ENCODE data around the gene TPP1. TPM values are rescaled to one million over a fixed set of nuclear protein-coding genes. Genes with fewer than 3 reads are reported as not detected.

TPP1 gene
- total and polyA plus RNA-seq, 11 donors: 38.5 to 169 (median 79.7) TPM

- H3K36me3 ChIP-seq: no peaks in the 10 kb centered on the region
- DNase-seq (no peak), ATAC-seq (no peak)
- no peak overlapping the region for H3K27ac ChIP-seq
- no peaks in the 10 kb centered on the region for H3K9me3 ChIP-seq
- H3K4me3 ChIP-seq: no peak overlapping the region
- no peak for TF ChIP-seq POLR2A (IDR thresholded peaks at IDR 0.05)
- peaks cover 0 to 8% (median 0%) of the 10 kb centered on the region in 9 donors for H3K27me3 ChIP-seq
- intact Hi-C loops (cut with DNase I): no loop called here
- peaks cover 3 to 69% (median 32%) of the 10 kb centered on the region in 12 donors for H3K4me1 ChIP-seq
- WGBS, 4 donors: 50 to 63% (median 56%) methylated on average over 3 of the region's 3 CpGs
Observed at GRCh38 chr11:6652182-6652581, 33.0 kb upstream of the TPP1 start.

- Histone ChIP-seq H3K4me3 (no peak overlapping the region), H3K36me3 (no peaks in the 10 kb centered on the region), H3K4me1 (peaks cover 3 to 69% (median 42%) of the 10 kb centered on the region in 12 donors), H3K27me3 (peaks cover 0 to 8% (median 0%) of the 10 kb centered on the region in 9 donors), H3K27ac (peak overlapping the region in 1 of 12 donors; percentile 8), H3K9me3 (no peaks in the 10 kb centered on the region)
- no peak for ATAC-seq
- intact Hi-C loops (cut with DNase I): no loop called here
- 44 to 66% (median 60%) methylated on average over 6 of the region's 6 CpGs for WGBS, 4 donors
- no peak for TF ChIP-seq CTCF (IDR thresholded peaks at IDR 0.05)
- no peak for TF ChIP-seq POLR2A (IDR thresholded peaks at IDR 0.05)
- no peak for DNase-seq
Observed at GRCh38 chr11:6650980-6651379, 31.8 kb upstream of the TPP1 start.

GRCh38 chr11:6650104-6650503, 30.9 kb upstream of the TPP1 start:
- Histone ChIP-seq H3K4me1 (peaks cover 3 to 77% (median 51%) of the 10 kb centered on the region in 12 donors), H3K4me3 (no peak overlapping the region), H3K9me3 (no peaks in the 10 kb centered on the region), H3K36me3 (peaks cover 0 to 3% (median 0%) of the 10 kb centered on the region in 9 donors), H3K27me3 (peaks cover 0 to 8% (median 0%) of the 10 kb centered on the region in 9 donors), H3K27ac (peak overlapping the region in 1 of 12 donors; percentile 8)
- ATAC-seq (no peak), DNase-seq (no peak)
- TF ChIP-seq CTCF (IDR thresholded peaks at IDR 0.05): no peak
- no peak for TF ChIP-seq POLR2A (IDR thresholded peaks at IDR 0.05)
- intact Hi-C loops (cut with DNase I): no loop called here

GRCh38 chr11:6648501-6648900, 29.3 kb upstream of the TPP1 start:
- Histone ChIP-seq H3K27me3 (peaks cover 0 to 3% (median 0%) of the 10 kb centered on the region in 9 donors), H3K4me1 (peaks cover 0 to 67% (median 40%) of the 10 kb centered on the region in 12 donors), H3K36me3 (peaks cover 0 to 4% (median 0%) of the 10 kb centered on the region in 9 donors), H3K27ac (peak overlapping the region in 7 of 12 donors; percentile 15 to 91 (median 81)), H3K4me3 (no peak overlapping the region), H3K9me3 (no peaks in the 10 kb centered on the region)
- intact Hi-C loops (cut with DNase I): loop anchor here in 2 of 10 donors (5.0 kb wide), 1 partner anchor 34 kb away; the partner anchor contains the start of gene MRPL17 (in 2 of the 2)
- 37 to 80% (median 58%) methylated on average over 1 of the region's 1 CpG for WGBS, 4 donors
- ATAC-seq (no peak), DNase-seq (no peak)
- no peak for TF ChIP-seq POLR2A (IDR thresholded peaks at IDR 0.05)
- TF ChIP-seq CTCF (IDR thresholded peaks at IDR 0.05): no peak

- WGBS, 4 donors: 89 to 94% (median 91%) methylated on average over 2 of the region's 2 CpGs
- Histone ChIP-seq H3K4me1 (peaks cover 0 to 67% (median 40%) of the 10 kb centered on the region in 12 donors), H3K36me3 (peaks cover 0 to 4% (median 0%) of the 10 kb centered on the region in 9 donors), H3K9me3 (no peaks in the 10 kb centered on the region), H3K27ac (peak overlapping the region in 11 of 12 donors; percentile 69 to 92 (median 86)), H3K27me3 (peaks cover 0 to 3% (median 0%) of the 10 kb centered on the region in 9 donors), H3K4me3 (no peak overlapping the region)
- DNase-seq (no peak), ATAC-seq (no peak)
- intact Hi-C loops (cut with DNase I): loop anchor here in 3 of 10 donors (2.0 to 5.0 kb wide), 2 partner anchors 34 to 43 kb away; partner anchors contain the start of gene MRPL17 (in 2 of the 3)
- TF ChIP-seq POLR2A (IDR thresholded peaks at IDR 0.05) (no peak), CTCF (IDR thresholded peaks at IDR 0.05) (no peak)
Observed at GRCh38 chr11:6647836-6648235, 28.6 kb upstream of the TPP1 start.
